PC-9 (cell line): ENCODE measurements around the gene RBM15B. TPM values are rescaled to one million over a fixed set of nuclear protein-coding genes. Genes with fewer than 3 reads are reported as not detected.

Experiments used
- BruUV-seq: library from RNA; stranded (reverse); fragments of 400-500 nt; replicated peaks from 2 replicates; lab custom pipeline; 2021; lab: Mats Ljungman, UMichigan
- CTCF ChIA-PET: fragments of 300-600 bp; sonication (Branson Sonifier 250); formaldehyde crosslinking; loops from one replicate; lab custom pipeline; 2022; ENCODE audit warnings: antibody characterized with exemption; lab: Charles Lee
- POLR2A ChIA-PET: fragments of 300-600 bp; sonication (Branson Sonifier 250); formaldehyde crosslinking; loops from one replicate; lab custom pipeline; 2022; ENCODE audit warnings: antibody characterized with exemption; ENCODE audit not compliant: unreplicated experiment; lab: Charles Lee
- DNase-seq, 2 experiments: peaks; one replicate each; pipeline versions ENCODE4 v3.0.0 to v3.0.0-alpha.2; 2015 to 2022; ENCODE audit warnings: mixed read lengths in 1 of 2
- H2AFZ ChIP-seq: fragments of 200-600 bp; sonication (generic); 2 replicates; pipeline ENCODE4 v1.8.1; 2017; ENCODE audit warnings: antibody characterized with exemption
- H3F3A ChIP-seq: fragments of 200-600 bp; sonication (generic); 2 replicates; pipeline ENCODE4 v1.8.1; 2017; ENCODE audit warnings: antibody characterized with exemption, mild to moderate bottlenecking, low read depth; ENCODE audit not compliant: insufficient read depth
- H3K27ac ChIP-seq: fragments of 200-600 bp; sonication (generic); 2 replicates; pipeline ENCODE4 v1.6.1; 2016; ENCODE audit warnings: mixed run types
- H3K27me3 ChIP-seq: fragments of 200-600 bp; sonication (generic); 2 replicates; pipeline ENCODE4 v1.6.1; 2016; ENCODE audit warnings: low read depth, mixed run types; ENCODE audit not compliant: insufficient read depth
- H3K36me3 ChIP-seq: fragments of 200-600 bp; sonication (generic); 2 replicates; pipeline ENCODE4 v1.6.1; 2016; ENCODE audit warnings: low read depth, mixed run types
- H3K4me1 ChIP-seq: fragments of 200-600 bp; sonication (generic); replicated peaks from 2 replicates; pipeline ENCODE4 v1.6.1; 2016; ENCODE audit warnings: mixed run types; ENCODE audit not compliant: insufficient read depth
- H3K4me2 ChIP-seq: fragments of 200-600 bp; sonication (generic); 2 replicates; pipeline ENCODE4 v1.6.1; 2017; ENCODE audit warnings: mixed run types
- H3K4me3 ChIP-seq: fragments of 200-600 bp; sonication (generic); 2 replicates; pipeline ENCODE4 v1.6.1; 2016; ENCODE audit warnings: mixed run types
- H3K79me2 ChIP-seq: fragments of 200-600 bp; sonication (generic); 2 replicates; pipeline ENCODE4 v1.6.1; 2017; ENCODE audit warnings: low read depth, mixed run types
- H3K9me2 ChIP-seq: fragments of 200-600 bp; sonication (generic); 2 replicates; pipeline ENCODE4 v1.8.1; 2017; ENCODE audit warnings: mild to moderate bottlenecking; ENCODE audit not compliant: insufficient read depth
- H3K9me3 ChIP-seq: fragments of 200-600 bp; sonication (generic); 2 replicates; pipeline ENCODE4 v1.8.1; 2016; ENCODE audit warnings: low read depth; ENCODE audit not compliant: insufficient read depth
- H4K20me1 ChIP-seq: fragments of 200-600 bp; sonication (generic); 2 replicates; pipeline ENCODE4 v1.8.1; 2017; ENCODE audit not compliant: insufficient read depth
- EZH2 ChIP-seq: fragments of 200-600 bp; sonication (generic); IDR thresholded peaks from 2 replicates; pipeline ENCODE4 v1.8.0; 2017; ENCODE audit warnings: antibody characterized with exemption, low read depth
- intact Hi-C: fragments of 100-400 bp; cut with micrococcal nuclease; formaldehyde crosslinking; loops from one replicate; pipeline ENCODE4 v1.10.0; 2022; ENCODE audit not compliant: unreplicated experiment
- total RNA-seq: library from RNA; stranded (reverse); gene quantifications from 2 replicates; pipeline ENCODE4 v1.2.3, GENCODE V29; 2021
- TF ChIP-seq, protein P1 (sequence below): fragments of 200-600 bp; sonication (generic); conservative IDR thresholded peaks from 2 replicates; pipeline ENCODE4 v1.6.1; 2017; ENCODE audit warnings: mixed run types, antibody characterized with exemption, mild to moderate bottlenecking, moderate library complexity

Gene RBM15B
- total RNA-seq, 1 experiment from 2014 or later = 29.4 TPM

DNA sequence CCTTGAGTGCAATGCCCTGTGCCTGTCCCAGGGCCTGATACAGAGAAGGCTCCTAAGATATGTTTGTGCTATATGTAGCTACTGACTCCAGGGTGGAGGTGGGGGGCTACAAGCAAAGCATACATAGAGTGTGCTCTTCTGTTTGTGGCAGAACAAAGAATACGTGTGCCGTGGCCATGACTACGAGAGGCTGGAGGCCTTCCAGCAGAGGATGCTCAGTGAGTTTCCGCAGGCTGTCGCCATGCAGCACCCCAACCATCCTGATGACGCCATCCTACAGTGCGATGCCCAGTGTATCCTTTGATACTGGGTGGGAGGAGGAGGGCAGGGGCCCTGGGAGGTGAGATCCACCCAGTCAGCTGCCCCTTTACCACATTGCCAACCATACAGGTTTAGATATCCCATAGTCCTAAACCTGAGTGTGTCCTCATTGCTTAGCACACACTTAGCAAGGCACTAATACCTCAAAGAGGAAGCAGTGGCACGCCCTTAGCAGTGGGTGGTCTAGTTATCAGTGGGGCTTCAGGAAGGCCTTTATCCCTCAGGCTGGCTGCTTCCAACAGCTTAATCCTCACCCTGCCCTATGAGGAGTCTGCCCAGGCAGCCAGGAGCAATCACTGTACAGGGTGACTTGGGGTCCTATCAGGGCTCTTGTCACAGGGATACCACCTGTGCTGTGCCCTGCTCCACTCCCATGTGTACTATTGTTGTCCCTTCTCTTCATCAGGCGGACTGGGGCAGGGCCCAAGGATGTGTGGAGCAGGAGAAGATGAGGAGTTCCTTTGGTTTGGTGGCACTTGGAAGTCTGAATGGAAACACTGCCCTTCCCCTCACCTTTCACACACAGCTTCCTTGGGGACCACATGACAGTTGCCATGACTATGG lies 36.1 kb upstream of the RBM15B start:
- BruUV-seq = no TSS peak
- Histone ChIP-seq H3F3A (peaks cover 13% of the 10 kb centered on the region; the same call in 1 of the 2 replicates), H3K9me3 (no peaks in the 10 kb centered on the region), H3K27ac (peak overlapping the region; percentile 74), H4K20me1 (no peaks in the 10 kb centered on the region), H3K4me2 (peak overlapping the region; percentile 72; the same call in 1 of the 2 replicates), H3K9me2 (no peaks in the 10 kb centered on the region), H2AFZ (no peak overlapping the region), H3K27me3 (no peaks in the 10 kb centered on the region), H3K4me3 (no peak overlapping the region), H3K79me2 (no peaks in the 10 kb centered on the region), H3K36me3 (peaks cover 6% of the 10 kb centered on the region; the same call in 1 of the 2 replicates), H3K4me1 (peaks cover 26% of the 10 kb centered on the region)
- intact Hi-C loops = no loop called here
- DNase-seq = no peak
- ChIA-PET CTCF (interaction anchor here (1.4 kb wide), 1 partner anchor 11 kb away, joined by 3 read pairs; no protein-coding TSS in a partner anchor), POLR2A (no interaction called here)
- TF ChIP-seq, protein P1, sequence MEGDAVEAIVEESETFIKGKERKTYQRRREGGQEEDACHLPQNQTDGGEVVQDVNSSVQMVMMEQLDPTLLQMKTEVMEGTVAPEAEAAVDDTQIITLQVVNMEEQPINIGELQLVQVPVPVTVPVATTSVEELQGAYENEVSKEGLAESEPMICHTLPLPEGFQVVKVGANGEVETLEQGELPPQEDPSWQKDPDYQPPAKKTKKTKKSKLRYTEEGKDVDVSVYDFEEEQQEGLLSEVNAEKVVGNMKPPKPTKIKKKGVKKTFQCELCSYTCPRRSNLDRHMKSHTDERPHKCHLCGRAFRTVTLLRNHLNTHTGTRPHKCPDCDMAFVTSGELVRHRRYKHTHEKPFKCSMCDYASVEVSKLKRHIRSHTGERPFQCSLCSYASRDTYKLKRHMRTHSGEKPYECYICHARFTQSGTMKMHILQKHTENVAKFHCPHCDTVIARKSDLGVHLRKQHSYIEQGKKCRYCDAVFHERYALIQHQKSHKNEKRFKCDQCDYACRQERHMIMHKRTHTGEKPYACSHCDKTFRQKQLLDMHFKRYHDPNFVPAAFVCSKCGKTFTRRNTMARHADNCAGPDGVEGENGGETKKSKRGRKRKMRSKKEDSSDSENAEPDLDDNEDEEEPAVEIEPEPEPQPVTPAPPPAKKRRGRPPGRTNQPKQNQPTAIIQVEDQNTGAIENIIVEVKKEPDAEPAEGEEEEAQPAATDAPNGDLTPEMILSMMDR = no peak

DNA sequence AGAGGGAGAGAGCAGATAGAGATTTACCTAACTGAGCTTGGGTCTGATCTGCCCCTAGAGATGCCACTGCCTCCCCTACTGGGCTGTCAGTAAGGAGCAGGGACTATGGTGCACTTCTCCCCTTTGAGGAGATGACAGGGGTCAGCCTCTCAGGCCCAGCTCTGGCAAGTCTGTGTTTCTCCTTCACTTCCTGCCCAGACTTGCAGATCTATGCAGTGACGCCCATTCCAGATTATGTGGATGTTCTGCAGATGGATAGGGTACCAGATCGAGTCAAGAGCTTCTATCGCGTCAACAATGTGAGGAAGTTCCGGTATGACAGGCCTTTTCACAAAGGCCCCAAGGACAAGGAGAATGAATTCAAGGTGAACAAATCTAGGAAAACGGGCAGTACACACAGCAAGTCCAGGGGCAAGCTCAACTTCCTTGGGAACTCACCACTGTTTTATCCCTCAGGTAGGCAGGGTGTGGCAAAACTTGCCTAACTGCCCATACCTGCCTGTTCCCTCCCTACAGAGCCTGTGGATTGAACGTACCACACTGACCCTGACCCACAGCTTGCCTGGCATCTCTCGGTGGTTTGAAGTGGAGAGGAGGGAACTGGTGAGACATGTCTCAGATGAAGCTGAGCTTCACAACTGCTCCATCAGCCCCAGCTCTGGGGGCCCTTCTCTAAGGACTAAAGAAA lies 35.0 kb upstream of the RBM15B start:
- peaks cover 26% of the 10 kb centered on the region for H3K4me1 ChIP-seq
- no TSS peak for BruUV-seq
- H4K20me1 ChIP-seq = no peaks in the 10 kb centered on the region
- H3K27me3 ChIP-seq = no peaks in the 10 kb centered on the region
- peaks cover 13% of the 10 kb centered on the region; the same call in 1 of the 2 replicates for H3F3A ChIP-seq
- no peak overlapping the region for H3K4me3 ChIP-seq
- H3K4me2 ChIP-seq = peak overlapping the region; percentile 72
- intact Hi-C loops = no loop called here
- H3K36me3 ChIP-seq = peaks cover 6% of the 10 kb centered on the region; the same call in 1 of the 2 replicates
- peak overlapping the region; percentile 74 for H3K27ac ChIP-seq
- TF ChIP-seq EZH2 = no peak
- TF ChIP-seq, protein P1 = no peak
- CTCF ChIA-PET = interaction anchor here (0.5 to 1.4 kb wide), 5 partner anchors 12 to 692 kb away, joined by 3 to 6 read pairs (median 3); partner anchors contain the start of gene MANF
- no peaks in the 10 kb centered on the region for H3K79me2 ChIP-seq
- H3K9me2 ChIP-seq = no peaks in the 10 kb centered on the region
- H2AFZ ChIP-seq = no peak overlapping the region
- H3K9me3 ChIP-seq = no peaks in the 10 kb centered on the region
- peak; percentile 57 to 81 for DNase-seq
- POLR2A ChIA-PET = interaction anchor here (0.6 kb wide), 2 partner anchors 16 to 673 kb away, joined by 3 to 8 read pairs; no protein-coding TSS in a partner anchor

DNA sequence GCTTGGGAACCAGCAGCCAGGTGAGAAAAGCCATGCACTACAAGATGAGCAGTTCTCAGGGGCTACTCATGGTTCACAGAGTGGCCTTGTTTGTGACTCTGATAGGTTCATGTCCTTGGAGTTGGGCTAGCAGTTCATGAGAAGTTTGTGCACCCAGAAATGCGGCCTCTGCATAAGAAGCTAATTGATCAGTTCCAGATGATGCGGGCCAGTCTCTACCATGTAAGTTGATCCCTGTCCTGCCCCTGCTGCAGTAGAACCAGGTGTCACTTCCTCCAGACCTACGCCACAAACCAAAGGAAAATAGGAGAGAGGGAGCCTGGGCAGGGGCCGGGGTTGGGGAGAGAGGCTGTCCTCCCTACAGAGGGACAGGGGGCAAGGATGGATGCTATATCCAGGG lies 33.2 kb upstream of the RBM15B start:
- peaks cover 6% of the 10 kb centered on the region; the same call in 1 of the 2 replicates for H3K36me3 ChIP-seq
- intact Hi-C loops = no loop called here
- ChIA-PET CTCF (no interaction called here), POLR2A (no interaction called here)
- H3K9me2 ChIP-seq = no peaks in the 10 kb centered on the region
- no peaks in the 10 kb centered on the region for H3K9me3 ChIP-seq
- H3K27ac ChIP-seq = no peak overlapping the region
- DNase-seq = no peak
- peaks cover 26% of the 10 kb centered on the region for H3K4me1 ChIP-seq
- H2AFZ ChIP-seq = no peak overlapping the region
- peaks cover 13% of the 10 kb centered on the region; the same call in 1 of the 2 replicates for H3F3A ChIP-seq
- H3K79me2 ChIP-seq = no peaks in the 10 kb centered on the region
- no peak overlapping the region for H3K4me2 ChIP-seq
- no TSS peak for BruUV-seq
- no peak overlapping the region for H3K4me3 ChIP-seq
- TF ChIP-seq, protein P1 = no peak
- TF ChIP-seq EZH2 = no peak
- H3K27me3 ChIP-seq = no peaks in the 10 kb centered on the region
- no peaks in the 10 kb centered on the region for H4K20me1 ChIP-seq
